D721Med (cell line): ENCODE results near the gene TSC22D1.

Source experiments
- DNase-seq: peaks from one replicate; pipeline ENCODE4 v3.0.0; 2011; ENCODE audit warnings: low spot score; ENCODE audit not compliant: insufficient read length
- FAIRE-seq: peaks from 2 replicates; lab custom pipeline; 2011; peaks lifted over from hg19 to GRCh38; lab: Jason Lieb, UNC
- CTCF ChIP-seq: IDR thresholded peaks from 2 replicates; pipeline ENCODE4 v1.5.1; 2012; ENCODE audit warnings: mild to moderate bottlenecking, control low read depth; ENCODE audit not compliant: insufficient read depth; ENCODE audit errors: missing control alignments

Gene TSC22D1

GRCh38 chr13:44403461-44404056 is 172.6 kb downstream of the TSC22D1 start:
- TF ChIP-seq CTCF: no peak
- DNase-seq (no peak), FAIRE-seq (no peak)

GRCh38 chr13:44402899-44403445 is 173.2 kb downstream of the TSC22D1 start:
- DNase-seq (no peak), FAIRE-seq (no peak)
- no peak for TF ChIP-seq CTCF

- DNase-seq: no peak
- FAIRE-seq: no peak
- no peak for TF ChIP-seq CTCF
Observed at GRCh38 chr13:44401577-44401976, 174.6 kb downstream of the TSC22D1 start.

- DNase-seq: no peak
- no peak for FAIRE-seq
- TF ChIP-seq CTCF: no peak
Observed at GRCh38 chr13:44400736-44401135, 175.4 kb downstream of the TSC22D1 start.

GRCh38 chr13:44399074-44399473 is 177.1 kb downstream of the TSC22D1 start:
- TF ChIP-seq CTCF: no peak
- DNase-seq (no peak), FAIRE-seq (no peak)

- no peak for DNase-seq
- FAIRE-seq: no peak
- TF ChIP-seq CTCF: no peak
Observed at GRCh38 chr13:44398606-44399005, 177.5 kb downstream of the TSC22D1 start.

- no peak for TF ChIP-seq CTCF
- DNase-seq: no peak
- FAIRE-seq: no peak
Observed at GRCh38 chr13:44397766-44398223, 178.3 kb downstream of the TSC22D1 start.
